Measurements from ENCODE around the gene CLC.
"Not testable (repeated sequence)": the region's sequence is repeated elsewhere in the genome, so short reads cannot be mapped to it uniquely, and the experiment has no call there.

Gene CLC

GRCh38 chr19:39737891-39738290 is at the start of gene CLC:
Gene CLC, minus strand, starts transcription at chr19:39738029. Its CDS starts 77 bp downstream, at chr19:39737952.
- DNase-seq (ENCODE audit: low read depth), result no peak

DNA sequence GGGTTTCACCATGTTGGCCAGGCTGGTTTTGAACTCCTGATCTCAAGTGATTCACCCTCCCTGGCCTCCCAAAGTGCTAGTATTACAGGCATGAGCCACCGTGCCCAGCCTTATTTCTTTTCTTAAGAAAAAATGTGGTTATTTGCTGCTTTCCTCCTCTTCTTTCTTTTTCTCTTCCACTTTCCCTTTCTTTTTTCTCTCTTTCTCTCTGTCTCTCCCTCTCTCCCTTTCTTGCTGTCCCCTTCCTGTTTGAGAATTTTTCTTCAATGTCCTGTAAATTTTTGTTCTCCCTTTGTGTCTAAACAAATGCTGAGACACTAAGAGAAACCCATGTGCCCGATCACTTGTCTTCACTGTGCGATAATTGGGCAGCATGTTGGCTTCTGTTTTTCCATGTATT is 43.1 kb upstream of the CLC start:
- no peak for DNase-seq (ENCODE audit: low read depth)

- DNase-seq (ENCODE audit: low read depth), result no peak
These were observed 40.9 kb upstream of the CLC start, which contains the start of gene LEUTX for GRCh38 chr19:39778763-39779162. Gene LEUTX, plus strand, starts transcription at chr19:39778854. Its CDS starts 67 bp downstream, at chr19:39778921.

GRCh38 chr19:39768786-39769185 is 31.0 kb upstream of the CLC start:
- no peak for DNase-seq (ENCODE audit: low read depth)

DNA sequence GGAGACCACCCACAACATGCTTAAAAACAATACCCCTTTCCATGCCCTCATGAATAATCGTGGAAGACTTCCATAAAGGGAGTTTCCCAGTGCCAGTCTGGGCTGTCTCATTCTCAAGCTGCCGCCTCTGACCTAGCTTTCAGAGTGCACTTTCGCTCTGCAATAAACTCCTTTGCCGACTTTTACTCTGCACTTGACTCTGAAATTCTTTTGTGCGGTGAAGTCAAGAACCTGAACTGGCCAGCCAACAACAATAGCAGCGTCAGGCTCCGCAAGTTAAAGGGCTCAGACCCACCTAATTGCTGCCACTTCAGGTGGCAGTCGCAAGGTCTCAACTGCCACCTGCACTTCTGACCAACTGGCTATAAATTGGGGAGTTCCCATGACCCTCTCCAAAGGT is 30.5 kb upstream of the CLC start:
- no peak for DNase-seq (ENCODE audit: low read depth)

DNA sequence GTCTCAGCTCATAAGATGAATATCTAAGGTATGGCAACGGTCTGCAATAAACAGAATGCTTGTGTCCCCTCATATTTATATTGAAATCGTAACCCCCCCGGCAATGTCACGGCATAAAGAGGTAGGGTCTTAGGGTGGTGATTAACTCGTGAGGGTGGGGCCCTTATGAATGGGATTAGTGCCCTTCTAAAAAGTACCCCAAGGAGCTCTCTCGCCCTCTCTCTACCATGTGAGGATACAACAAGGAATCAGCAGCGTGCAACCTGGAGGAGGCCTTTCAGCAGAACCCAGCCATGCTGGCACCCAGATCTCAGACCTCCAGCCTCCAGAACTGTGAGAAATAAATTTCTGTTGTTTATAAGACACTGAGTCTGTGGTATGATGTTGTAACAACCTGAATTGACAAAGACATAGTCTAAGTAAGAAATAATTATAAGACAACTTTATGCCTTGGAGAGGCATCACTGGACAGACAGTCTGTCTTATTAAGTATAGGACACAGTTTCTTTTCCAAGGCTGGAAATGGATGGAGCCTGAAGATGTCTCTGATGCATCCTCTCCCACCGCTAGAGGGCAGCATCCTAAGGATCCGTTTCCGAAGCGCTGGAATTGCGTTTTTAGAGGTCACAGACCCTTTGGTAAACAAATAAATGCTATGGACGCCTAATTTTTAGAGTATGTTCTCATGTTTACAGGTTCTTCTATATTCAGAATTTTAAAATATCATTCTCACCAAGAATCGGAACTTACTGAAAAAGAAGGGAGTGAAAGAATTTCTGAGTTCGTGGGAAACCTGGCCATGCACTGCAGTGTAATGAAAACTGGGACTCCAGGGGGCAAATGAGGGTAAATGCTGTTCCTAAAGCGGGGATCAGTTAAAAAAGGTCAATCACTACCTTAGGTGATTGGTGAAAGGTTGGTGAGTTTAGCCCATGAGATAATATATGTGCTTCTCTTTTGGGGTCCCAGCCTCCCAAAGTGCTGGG is 27.6 kb upstream of the CLC start:
- no peak for DNase-seq (ENCODE audit: low read depth)

GRCh38 chr19:39761851-39762250 is 24.0 kb upstream of the CLC start:
- not testable (repeated sequence) for DNase-seq (ENCODE audit: low read depth)

- no peak for DNase-seq (ENCODE audit: low read depth)
These were observed 21.8 kb upstream of the CLC start for GRCh38 chr19:39759457-39760184.

- DNase-seq (ENCODE audit: low read depth), result no peak
These were observed 17.1 kb upstream of the CLC start for GRCh38 chr19:39754971-39755370.

DNA sequence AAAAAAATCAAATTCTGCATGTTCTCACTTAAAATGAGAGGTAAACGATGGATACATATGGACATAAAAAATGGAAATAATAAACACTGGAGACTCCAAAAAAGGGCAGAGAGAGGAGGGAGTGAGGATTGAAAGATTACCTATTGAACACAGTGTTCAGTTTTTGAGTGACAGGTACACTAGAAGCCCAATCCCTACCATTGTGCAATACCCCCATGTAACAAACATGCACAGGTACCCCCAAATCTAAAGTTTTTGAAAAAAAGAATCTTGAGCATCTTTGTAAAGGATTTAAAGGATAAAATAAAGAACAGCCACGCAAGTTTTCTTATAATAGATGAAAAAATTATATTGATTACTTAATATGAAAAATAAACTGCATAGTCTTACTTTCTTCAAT is 16.7 kb upstream of the CLC start:
- no peak for DNase-seq (ENCODE audit: low read depth)

DNA sequence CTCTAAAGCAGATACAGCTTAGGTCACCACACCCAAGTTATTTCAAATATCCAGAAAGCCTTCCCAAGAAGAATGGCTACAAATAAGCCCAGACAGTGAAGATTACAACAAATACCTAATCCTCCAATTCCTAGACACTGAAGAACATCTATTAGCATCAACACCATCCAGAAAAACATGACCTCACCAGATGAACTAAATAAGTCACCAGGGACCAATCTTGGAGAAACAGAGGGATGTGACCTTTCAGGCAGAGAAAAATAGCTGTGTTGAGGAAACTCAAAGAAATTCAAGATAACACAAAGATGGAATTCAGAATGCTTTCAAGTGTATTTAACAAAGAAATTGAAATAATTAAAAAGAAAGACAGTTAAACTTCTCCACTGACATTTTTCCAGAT is 15.0 kb upstream of the CLC start:
- no peak for DNase-seq (ENCODE audit: low read depth)

DNA sequence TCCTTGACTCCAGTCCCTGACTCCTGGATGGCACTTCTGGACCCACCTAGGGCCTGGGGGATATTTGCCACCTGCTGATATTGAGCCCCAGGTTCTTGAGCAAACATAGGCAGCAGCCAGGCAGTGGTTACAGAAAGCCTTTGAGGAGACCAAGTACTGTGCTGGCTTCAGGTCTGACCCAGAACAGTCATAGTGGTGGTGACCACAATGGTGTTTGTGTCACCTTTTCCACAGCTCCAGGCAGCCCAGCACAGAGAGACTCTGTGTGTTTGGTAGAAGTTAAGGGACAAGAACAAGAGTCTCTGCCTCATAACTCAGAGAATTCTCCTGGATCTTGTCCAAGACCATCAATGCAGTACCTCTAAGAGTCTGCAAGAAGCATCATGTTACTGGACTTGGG is 14.6 kb upstream of the CLC start:
- no peak for DNase-seq (ENCODE audit: low read depth)

GRCh38 chr19:39749981-39750380 is 12.2 kb upstream of the CLC start:
- no peak for DNase-seq (ENCODE audit: low read depth)

GRCh38 chr19:39746836-39747529 is 9.2 kb upstream of the CLC start:
- DNase-seq (ENCODE audit: low read depth), result no peak

- no peak for DNase-seq (ENCODE audit: low read depth)
These were observed 7.8 kb upstream of the CLC start for GRCh38 chr19:39745643-39746042.

DNA sequence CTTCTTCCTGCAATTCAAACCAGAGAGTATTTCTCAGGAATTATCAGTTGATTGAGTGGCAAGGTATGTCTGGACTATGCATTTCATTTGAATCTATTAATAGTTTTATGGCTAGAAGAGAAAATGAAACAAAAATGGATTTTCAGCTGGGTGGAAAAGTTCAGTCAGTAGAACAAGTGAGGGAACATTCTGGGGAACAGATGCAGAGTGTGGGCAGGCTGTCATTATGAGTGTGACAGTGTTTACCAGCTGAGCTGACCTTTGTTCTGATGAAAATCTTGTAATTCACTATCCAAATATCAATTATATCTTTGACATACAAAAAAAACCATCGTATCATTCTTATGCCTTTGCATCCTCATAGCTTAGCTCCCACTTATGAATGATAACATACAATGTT is 2.6 kb upstream of the CLC start:
- no peak for DNase-seq (ENCODE audit: low read depth)

- no peak for DNase-seq (ENCODE audit: low read depth)
These were observed 985 bp upstream of the CLC start for GRCh38 chr19:39738814-39739213.

- no peak for DNase-seq (ENCODE audit: low read depth)
These were observed 478 bp downstream of the CLC start for GRCh38 chr19:39737351-39737750.

DNA sequence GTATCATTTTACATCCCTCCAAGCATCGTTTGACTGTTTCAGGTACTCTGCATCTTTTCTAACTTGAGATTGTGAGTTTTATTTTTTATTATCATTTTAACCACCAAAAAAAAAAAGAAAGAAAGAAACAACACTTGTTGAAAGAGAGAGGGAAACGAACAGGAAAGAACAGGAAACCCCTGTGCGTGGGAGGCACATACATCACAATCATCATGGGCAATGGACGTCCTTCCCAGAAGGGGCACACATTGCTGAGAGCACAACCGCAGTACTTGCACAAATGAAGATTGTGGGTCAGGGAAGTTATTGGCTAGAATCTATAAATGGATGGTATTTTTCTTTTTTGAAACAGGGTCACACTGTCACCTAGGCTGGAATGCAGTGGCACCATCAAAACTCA is 1.7 kb downstream of the CLC start:
- DNase-seq (ENCODE audit: low read depth), result no peak

DNA sequence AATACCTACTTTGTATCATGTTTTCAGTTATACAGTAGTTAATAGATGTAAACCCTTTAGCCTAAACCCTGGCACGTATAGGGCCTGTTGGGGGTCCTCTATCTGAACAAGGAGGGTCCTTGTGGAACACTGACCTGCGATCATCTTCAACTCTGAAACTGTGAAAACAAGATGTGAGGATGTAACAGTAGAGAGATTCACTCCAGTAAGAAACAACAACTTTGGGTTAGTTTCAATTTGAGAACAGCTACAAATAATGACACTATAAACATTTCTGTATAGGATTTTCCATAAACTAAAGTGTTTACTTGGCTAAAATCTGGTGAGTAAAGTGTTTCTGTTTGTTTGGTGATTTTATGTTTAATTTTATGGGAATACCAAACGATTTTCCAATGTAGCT is 2.1 kb downstream of the CLC start:
- DNase-seq (ENCODE audit: low read depth), result no peak

GRCh38 chr19:39733841-39734240 is 4.0 kb downstream of the CLC start:
- no peak for DNase-seq (ENCODE audit: low read depth)

DNA sequence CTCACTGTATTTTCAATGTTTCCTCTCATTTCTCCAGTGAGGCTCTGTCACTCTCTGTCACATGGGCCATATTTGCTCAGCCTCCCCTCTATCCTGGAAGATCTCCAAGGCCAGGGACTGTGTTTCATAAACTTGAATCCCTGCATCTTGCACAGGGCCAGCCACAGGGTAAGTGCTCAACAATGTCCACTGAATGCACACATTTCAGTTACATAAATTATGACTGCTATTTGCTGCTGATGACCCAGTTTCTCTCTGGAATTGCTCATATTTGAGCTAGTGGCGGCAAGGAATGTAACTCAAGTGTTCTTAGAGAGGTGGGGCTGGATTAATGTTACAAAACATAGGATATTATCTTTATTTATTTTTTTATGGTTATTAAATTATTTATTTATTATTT is 6.1 kb downstream of the CLC start:
- DNase-seq (ENCODE audit: low read depth), result no peak

DNA sequence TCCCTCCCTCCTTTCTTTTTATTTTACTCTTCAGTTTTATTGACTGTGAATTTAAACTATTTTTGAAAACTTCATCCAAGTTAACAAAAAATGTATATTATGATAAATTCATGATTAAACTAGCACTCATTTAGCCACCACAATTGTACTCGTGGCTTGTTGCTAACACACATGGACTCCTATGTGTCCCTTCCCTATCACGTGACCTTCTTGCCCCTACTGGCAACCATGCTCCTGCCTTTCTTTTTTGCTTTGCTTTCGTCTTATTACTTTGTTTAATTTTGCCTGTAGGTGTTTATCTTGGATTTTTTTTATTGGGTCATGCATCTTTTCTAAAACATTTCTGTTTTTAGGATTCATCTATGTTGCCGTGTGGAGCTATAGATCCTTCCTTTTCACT is 8.2 kb downstream of the CLC start:
- DNase-seq (ENCODE audit: low read depth), result no peak

Data from GM04503 (cell line).